Islet precursor cell (in vitro differentiated cells): ENCODE data around the gene PSMB7.

Source experiments
- DNase-seq: peaks from one replicate; pipeline ENCODE4 v3.0.0-alpha.2; 2018

Gene PSMB7

DNA sequence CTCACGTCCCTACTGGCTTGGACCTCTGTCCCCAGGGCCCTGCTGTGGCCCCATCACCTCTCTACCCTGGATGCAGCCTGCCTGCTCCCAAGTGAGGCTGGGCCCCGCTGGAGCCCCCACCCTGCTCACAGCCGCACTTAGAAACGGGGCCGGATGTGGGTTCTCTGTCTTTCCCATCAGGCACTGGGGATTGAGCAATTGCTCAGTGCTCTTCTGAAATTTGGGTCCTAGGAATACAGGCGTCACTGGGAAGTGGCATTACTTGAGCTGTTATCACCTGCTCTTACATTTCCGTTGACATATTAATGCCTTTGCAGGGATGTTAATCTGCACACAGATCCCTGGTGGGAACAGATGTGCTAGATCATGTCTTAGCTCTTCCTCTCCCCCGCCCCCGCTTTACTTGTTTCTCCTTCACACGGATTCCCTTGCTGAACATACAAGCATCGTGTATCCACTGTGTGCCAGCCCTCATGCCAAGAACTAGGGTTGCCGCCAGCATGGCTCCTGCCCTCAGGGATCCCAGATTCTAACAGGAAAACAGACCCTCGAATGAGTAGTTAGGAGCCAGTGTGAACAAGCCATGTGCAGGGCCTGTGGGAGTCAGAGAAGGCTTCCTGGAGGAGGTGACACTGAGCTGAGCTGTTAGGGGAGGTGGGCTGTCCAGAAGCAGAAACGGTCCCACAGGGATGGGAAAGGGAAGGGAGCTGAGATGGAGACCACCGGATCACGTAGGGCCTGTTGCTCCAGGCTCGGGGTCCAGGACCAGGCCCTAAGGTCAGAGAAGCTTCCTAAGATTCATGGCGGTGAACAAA lies 92.4 kb downstream of the PSMB7 start:
- no peak for DNase-seq

DNA sequence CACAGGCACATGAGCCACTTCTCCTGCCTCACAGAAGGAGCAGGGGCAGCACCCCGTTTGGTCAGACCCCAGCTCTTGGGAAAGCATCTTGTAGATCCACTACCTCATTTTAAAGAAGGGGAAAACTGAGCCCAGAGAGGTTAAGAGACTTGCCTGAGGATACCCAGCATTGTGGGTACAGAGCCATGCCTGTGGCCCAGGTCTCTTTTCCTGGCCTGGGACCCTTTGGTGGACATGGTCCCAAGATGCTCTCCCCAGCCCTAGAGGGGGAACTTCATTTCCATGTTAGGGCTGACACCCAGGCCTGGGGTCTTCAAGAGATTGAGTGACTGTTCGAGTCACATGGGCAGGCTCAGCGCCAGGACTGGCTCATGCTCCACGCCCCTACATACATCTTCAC lies 93.3 kb downstream of the PSMB7 start:
- DNase-seq = no peak

DNA sequence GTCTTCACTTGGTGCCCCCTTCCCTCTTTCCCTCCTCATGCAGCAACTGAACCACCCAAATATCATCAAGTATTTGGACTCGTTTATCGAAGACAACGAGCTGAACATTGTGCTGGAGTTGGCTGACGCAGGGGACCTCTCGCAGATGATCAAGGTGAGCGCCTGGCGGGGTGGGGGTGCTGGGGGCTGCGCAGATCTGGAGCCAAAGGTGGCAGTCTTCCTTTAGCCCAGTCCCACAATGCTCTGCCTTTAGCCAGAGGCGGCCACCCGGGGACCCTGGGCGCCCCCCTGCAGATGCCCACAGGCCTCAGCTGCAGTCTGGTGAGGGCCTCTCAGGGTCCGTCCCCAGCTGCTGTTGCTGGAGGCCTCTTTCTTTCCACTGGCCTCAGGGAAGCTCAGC lies 93.8 kb downstream of the PSMB7 start:
- DNase-seq = no peak

DNA sequence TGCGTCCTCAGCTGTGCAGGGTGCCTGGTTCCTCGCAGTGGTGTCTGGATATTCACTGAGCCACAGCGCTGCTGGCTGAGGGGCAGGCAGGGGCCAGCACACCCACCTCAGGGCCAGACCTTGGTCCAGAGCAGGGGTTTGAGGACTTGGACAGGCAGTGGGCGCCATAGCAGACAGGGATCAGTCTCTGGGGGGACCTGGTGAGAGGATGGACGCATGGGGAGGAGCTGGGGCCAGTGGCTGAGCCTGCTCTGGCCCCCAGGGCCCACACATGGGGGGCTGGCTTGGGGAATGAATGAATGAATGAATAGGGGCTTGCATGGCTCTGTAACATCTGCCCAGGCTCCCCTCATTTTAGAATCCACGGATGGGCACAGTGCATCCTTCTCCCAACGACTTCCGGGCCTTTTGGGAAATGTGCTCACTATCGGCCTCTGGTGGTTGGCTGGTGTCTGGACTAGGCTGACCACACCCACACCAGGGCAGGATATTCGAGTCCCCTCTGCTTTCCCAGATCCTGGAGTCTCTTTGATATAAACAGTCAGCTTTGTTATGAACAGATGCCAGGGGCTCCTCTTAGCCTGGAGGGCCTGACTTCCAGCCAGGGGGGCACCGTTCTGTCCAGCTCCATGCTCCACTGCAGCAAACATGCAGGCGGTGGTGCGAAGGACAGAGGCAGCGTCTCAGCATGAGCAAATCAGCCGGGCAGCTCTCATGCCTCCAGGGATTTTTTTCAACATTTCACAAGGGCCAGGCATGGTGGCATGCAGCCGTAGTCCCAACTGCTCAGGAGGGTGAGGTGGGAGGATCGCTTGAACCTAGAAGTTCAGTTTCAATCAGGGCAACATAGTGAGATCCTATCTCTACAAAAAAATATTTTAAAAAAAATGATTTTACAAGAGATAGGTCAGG lies 94.9 kb downstream of the PSMB7 start:
- peak; percentile 87 for DNase-seq

DNA sequence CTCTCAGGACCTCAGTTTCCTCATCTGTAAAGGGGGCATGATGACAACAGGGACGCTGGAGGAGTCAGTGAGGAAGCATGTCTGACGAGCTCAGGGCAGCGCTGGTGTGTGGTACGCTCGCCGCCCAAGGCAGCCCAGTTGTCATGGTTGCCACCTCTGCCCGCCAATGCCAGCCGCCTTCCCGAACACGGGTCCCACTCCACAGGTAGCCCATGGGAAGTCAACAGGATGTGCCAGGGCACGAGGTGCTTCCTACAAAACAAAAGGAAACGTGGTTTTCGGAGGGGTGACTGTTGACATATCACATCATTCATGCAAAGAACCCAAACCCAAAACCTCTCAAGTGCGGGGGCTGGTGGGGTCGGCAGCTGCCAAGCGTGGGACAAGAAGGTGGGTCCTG lies 99.4 kb downstream of the PSMB7 start:
- no peak for DNase-seq

DNA sequence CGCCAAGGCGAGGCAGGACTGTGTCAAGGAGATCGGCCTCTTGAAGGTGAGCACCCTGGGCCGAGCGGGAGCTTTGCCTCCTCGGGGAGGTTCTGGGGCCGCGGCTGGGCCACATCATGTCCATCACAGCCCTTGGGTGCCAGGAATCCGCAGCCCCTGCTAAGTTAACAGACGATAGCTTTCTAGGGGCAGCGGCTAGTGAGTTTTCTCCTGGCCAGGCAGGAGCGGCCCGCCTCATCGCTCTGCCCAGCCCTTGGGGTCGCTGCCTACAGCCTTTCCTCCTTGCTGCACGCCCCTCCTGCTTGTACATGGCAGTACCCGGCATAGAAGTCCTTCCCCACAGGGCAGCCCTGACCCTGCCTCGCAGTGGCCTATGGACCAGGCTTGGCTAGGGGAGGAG lies 101.3 kb downstream of the PSMB7 start:
- no peak for DNase-seq

DNA sequence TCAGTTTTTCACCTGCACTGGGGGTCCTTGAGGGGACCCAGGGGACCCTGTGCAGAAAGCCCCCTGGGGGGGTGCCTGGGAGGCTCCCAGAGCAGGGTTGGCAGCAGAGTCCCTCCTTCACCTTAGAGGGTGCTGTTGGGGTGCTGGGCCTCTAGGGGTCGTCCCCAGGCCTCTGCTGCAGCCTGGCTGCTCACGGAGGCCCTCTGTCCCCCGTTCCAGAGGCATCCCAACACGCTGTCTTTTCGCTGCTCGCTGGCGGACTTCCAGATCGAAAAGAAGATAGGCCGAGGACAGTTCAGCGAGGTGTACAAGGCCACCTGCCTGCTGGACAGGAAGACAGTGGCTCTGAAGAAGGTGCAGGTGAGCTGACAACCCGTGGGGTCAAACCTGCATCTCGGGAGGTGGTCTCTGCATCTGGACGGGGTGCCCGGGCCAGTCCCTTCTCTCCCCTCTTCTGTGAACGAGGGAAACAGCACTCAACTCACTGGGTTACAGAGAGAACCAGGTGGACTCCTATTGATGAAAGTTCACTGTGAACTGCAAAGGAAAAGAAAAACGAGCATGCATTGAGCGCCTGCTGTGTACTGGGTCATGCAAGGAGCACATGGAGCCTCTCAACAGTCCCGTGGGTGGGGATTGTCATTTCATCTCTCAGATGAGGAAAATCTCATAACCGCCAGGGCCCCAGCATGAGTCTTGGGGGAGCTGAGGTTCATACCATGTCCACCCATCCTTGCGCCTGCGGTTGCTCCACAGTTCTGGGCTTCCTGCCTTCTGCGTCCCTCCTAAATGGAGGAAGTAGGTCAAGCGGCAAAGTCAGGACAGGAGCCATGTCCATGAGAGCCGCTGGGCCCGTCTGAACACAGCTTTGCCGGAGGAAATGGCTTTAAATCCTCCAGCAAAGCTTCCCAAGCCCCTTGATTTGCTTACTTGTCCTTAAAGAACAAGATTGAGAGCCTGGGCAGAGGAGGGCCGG lies 102.7 kb downstream of the PSMB7 start:
- no peak for DNase-seq

DNA sequence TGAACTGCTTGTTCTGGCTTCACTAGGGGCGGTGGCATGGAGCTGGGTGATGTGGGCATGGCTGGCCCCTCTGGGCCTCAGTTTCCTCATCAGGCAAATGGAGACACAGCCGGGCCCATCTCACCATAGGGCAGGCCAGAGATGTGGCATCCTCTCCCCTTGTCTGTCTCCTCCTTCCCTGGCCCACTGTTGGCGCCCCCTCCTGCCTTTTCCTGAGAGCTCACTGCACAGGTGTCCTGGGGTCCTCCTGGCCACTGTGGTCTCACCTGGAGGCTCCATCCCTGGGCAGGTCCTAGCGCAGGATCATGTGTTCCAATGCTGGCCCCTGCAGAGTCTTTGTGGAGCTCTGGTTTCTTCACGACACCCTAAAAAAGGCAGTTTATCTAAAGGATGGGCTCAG lies 104.0 kb downstream of the PSMB7 start:
- DNase-seq = no peak

DNA sequence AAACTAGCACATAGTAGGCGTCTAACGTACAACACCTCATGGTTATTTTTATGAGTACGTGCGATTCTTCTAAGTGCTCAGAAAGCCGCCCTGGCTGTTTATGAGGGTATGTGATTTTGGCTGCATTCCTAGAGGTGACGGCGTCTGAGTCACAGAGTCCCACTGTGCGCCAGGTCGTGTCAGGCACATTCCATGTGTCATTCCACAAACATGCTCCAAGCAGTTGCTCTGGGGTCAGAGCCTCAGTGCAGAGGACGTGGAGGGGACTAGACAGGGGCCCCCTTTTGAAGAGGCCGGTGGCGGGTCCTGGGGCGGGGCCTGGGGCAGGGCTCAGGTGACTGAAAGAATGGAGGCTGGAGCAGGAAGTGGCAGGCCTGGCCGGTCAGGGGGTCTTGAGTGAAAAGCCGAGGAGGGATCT lies 105.6 kb downstream of the PSMB7 start:
- peak; percentile 98 for DNase-seq

DNA sequence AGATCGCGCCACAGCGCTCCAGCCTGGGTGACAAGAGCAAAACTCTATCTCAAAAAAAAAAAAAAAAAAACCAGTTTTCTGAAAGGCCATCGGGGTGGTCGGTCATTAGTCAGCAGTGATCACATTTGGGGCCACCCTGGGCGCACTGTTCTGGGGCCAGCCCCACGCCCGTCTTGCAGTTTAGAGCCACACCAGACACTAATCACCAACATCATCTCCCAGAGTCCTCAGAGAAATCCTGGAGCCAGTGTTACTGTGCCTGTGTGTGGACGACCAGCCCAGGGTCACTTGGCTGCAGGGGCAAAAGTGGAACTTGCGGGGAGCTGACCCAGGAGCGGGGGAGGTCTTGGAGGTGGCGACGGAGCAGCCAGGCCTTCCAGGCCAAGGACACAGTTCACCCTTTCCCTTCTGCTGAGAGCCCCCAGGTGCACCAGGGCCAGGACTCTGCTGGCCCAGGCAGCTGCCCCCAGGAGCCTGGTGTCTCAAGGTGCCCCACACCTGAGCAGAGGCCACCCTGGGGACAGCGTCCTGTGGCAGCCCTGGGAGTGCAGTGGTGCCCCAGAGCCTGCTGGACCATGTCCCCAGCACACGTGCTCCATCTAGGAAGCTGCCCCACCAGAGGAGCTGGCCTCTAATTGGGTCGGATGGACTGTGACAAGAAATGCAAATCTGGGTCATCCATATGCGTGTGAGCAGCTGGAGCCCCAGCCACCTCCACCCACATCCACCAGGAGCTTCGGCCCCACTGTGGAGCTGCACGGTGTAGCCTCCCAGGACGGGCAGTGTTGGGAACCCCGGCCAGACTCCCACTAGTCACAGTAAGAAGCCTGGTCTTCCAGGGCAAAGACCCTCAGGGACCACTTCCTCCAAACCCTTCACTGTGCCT lies 106.4 kb downstream of the PSMB7 start:
- DNase-seq = no peak

DNA sequence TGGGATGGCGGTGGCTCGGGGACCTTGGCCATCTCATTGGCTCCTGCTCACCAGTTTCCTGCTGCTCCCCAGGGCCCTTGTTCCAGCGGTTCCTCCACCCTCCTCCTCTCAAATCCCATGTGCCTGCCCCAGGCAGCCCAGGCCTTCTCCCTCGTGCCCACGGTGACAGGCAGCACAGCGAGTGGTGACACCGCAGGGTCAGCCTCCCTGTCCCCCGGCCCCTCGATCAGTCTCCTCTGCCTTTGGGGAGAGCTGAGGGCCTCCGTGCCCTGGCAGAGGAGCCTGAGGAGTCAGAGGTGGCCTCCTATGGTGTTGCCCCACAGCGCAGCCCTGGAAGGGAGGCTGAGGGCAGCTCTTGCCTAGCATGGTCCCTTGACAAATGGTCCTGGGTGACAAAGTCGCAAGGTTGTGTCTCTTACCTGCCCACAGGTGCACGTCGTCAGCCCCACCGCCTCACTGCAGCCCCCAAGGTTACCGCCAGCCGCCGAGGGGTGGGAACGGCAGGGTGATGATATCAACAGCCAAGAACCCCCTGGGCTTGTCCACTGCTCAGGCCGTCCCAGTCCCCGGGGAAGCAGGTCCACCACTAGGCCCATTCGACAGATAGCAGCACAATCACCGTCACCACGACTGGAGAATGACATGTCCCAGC lies 107.7 kb downstream of the PSMB7 start:
- DNase-seq = no peak

DNA sequence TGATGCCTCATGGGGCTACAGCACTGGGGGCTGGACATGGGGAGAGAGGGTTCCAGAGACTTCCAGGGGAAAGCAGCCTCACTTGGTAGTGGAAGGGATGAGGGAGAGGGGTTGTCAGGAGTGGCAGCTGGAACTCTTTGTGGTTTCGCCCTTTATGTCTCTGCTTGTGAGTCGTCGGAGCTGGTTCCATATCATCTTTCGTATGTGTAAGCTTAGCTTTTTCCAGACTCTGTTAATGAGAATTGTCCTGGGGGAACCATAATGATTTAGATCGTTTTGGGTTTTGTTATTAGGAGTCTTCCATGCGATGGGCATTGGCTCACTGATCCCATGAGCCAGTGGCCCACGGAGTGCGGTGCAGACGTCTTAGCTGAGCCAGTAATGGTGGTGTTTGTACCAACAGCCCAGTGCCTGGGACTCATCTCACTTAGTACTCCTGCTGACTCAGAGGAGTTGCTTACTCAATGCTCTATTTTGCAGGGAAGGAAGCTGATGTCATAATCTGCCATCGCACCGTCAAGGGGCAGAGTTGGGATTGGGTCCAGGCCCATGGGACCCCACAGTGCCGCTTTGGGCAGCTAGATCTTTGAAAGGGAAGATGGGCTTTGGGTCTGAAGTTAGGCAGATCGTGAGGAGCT lies 109.0 kb downstream of the PSMB7 start:
- DNase-seq = peak; percentile 83

DNA sequence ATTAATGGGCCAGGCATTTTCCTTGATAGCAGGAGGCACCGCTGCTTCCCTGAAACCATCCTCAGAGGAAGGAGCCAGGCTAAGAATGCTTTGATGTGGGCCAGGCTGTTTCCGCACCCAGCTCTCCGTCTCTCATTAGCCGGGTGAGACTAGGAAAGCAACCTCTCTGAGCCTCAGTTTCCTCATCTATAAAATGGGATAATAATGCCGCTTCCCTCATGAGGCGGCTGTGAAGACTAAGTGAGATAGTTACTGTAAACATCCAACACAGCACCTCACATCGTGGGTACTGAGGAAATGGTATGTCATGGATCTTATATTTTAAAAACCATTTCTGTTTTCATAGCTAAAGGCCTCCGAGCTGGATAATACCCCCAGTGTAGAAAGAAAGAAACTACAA lies 111.0 kb downstream of the PSMB7 start:
- no peak for DNase-seq

DNA sequence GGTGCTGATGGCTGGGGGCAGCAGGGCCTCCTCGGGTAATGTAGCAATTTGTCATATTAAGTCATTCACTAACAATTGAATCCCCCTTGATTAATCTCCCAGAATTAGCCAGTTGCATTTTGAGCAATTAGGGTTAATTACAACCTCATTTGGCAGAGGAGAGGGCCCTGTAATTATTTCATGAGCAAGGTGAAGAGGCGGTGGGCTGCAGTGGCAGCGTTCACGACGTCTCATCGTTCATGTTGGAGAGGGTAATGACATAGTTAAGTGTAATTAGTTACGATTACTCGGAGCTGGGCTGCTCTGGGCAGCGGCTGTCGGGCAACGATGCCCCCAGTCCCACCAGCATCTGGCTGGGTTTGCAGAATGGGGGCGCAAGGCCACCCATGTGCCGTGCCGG lies 111.5 kb downstream of the PSMB7 start:
- no peak for DNase-seq
